IPS-NIHi11 (cell line): ENCODE data around the gene EAPP.
"Not testable (repeated sequence)": the region's sequence is repeated elsewhere in the genome, so short reads cannot be mapped to it uniquely, and the experiment has no call there.

Experiments used
- DNase-seq: peaks from one replicate; pipeline ENCODE4 v3.0.0; 2012; ENCODE audit warnings: mixed read lengths, low spot score

The EAPP gene

DNA sequence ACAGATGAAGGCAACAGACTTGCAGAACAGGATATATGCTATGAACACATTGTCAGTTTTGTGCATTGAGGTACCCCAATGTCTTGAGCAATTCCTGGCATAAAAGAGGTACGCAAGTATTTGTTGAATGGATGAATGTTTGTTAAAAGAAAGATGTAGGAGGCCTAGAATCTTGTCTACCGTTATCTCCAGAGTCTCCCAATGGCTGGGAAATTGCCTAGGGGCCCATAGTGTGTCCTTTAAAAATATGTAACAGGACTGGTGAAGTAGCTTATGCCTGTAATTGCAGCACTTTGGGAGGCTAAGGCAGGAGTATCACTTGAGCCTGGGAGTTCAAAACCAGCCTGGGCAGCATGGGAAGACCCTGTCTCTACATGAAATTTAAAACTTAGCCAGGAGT lies 57.0 kb downstream of the EAPP start:
- DNase-seq: no peak

DNA sequence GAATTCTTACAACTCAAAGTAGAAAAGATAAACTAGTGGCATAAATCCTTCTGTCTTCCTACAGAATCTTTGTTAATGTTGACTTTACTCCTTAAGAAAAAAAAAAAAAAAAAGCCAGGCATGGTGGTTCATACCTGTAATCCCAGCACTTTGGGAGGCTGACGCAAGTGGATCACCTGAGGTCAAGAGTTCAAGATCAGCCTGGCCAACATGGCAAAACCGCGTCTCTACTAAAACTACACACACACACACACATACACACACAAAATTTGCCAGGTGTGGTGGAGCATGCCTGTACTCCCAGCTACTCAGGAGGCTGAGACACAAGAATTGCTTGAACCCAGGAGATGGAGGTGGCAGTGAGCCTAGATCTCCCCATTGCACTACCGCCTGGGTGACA lies 59.8 kb downstream of the EAPP start:
- DNase-seq: no peak

DNA sequence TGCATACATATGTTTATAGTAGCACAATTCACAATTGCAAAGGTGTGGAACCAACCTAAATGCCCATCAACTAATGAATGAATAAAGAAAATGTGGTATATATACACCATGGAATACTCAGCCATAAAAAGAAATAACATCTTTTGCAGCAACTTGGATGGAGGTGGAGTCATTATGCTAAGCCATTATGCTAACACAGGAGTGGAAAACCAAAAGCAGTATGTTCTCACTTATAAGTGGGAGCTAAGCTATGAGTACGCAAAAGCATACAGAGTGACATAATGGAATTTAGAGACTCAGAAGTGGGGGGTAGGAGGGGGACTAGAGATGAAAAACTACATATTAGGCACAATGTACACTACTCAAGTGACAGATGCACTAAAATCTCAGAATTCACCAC lies 61.2 kb downstream of the EAPP start:
- DNase-seq: no peak

DNA sequence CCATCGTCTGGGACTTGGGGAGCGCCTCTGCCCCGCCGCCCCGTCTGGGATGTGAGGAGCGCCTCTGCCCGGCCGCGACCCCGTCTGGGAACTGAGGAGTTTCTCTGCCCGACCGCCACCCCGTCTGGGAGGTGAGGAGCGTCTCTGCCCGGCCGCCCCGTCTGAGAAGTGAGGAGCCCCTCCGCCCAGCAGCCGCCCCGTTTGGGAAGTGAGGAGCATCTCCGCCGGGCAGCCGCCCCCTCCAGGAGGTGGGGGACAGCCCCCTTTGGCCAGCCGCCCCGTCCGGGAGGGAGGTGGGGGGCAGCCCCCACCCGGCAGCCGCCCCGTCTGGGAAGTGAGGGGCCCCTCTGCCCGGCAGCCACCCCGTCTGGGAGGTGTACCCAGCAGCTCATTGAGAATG lies 63.5 kb downstream of the EAPP start:
- DNase-seq: not testable (repeated sequence)

DNA sequence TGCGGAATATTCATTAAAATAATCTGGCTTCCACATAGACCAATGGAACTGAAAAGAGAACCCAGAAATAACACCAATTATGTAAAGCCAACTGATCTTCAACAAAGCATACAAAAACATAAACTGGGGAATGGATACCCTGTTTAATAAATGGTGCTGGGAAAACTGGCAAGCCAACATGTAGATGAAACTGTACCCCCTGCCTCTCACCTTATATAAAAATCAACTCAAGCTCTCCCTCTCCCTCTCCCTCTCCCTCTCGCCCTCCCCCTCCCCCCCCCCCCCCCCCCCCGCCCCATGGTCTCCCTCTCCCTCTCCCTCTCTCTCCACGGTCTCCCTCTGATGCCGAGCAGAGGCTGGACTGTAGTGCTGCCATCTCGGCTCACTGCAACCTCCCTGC lies 64.3 kb downstream of the EAPP start:
- no peak for DNase-seq

DNA sequence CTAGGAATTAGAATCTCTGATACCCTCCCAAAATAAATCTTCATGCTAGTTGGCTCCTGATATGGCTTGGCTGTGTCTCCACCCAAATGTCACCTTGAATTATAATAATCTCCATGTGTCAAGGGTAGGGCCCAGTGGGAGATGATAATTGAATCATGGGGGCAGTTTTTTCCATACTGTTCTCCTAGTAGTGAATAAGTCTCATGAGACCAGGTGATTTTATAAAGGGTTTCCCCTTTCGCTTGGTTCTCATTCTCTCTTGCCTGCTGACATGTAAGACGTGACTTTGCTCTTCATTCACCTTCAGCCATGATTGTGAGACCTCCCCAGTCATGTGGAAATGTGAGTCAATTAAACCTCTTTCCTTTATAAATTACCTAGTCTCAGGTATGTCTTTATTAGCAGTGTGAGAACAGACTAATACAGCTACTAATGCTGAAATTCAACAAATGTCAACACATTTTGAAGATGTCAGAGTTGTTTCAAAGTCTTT lies 65.3 kb downstream of the EAPP start:
- no peak for DNase-seq

DNA sequence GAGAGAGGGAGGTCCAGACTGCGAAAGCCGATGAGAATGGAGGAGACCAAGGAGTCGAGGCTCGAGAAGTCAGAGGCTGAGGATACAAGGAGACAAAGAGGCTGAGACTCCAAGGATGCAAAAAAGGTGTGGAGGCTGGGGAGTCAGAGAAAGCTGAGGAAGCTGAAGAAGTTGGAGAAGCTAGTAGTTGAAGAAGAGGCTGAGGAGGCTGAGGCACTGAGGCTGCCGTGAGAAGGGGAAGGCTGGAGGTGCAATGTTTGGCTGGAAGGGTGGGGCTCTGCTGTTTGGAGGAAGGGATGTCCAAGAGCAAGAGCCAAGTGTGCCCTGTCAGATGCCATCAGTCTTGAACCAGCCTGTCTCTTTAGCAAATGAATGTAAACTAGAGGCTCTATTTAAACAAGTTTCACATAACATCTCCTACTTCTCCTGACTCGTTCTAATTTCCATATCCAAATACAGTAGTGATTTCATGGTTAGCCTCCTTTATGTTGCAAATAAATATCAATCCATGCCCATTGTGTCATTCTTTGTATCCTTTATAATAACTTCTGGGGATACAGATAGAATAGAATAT lies 66.7 kb downstream of the EAPP start:
- DNase-seq: no peak

DNA sequence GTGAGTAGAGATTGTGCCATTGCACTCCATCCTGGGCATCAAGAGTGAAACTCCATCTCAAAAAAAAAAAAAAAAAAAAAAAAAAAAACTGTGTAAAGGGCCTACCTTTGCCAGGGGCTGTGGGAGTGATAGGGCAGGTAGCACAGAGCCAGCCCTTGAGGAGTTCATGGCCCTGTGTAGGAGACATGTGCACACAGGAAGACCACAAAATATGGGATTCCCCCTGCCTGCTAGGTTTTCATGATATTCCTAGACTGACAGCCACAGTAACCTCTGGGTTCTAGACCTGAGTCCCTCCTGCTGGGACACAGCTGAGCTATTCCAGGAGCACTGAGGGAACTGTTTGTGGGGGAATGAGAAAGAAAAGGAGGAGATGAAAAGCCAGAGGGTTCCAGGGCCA lies 69.2 kb downstream of the EAPP start:
- no peak for DNase-seq

DNA sequence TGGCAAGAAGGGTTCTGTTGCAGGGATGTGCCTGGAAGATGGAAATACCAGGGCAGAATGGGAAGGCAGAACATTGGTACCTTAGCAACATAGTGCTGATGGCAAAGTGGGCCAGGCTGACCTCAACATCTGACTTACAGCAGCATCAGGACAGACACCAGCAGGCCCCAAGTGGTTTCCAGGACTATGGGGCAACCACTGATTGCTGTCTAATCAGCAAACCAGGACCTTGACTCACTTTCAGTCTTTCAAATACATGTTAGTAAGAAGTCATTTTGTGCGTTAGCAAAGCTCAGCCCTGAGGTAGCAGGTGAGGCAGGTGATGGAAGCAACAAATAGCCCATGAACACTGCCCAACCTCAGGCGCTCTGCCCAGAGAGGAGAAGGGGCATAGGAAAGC lies 72.8 kb downstream of the EAPP start:
- no peak for DNase-seq
